Measurements from ENCODE around the gene ZNF438. TPM values are rescaled to one million over a fixed set of nuclear protein-coding genes. Genes with fewer than 3 reads are reported as not detected.
A peak's percentile ranks its signal among the peaks of the same experiment; 100 is the strongest.
"Not testable (repeated sequence)": the region's sequence is repeated elsewhere in the genome, so short reads cannot be mapped to it uniquely, and the experiment has no call there.

Gene ZNF438
- total and polyA plus RNA-seq, 3 experiments from 2014 or later = 2.9 to 4.2 (median 3.9) TPM

GRCh38 chr10:30795024-30795423 lies 236.6 kb downstream of the ZNF438 start:
- DNase-seq; H3K36me3 Mint-ChIP-seq; H3K4me3 Mint-ChIP-seq; H3K27me3 Mint-ChIP-seq; H3K36me3 ChIP-seq (ENCODE audit: insufficient read depth, low read length); H3K27me3 ChIP-seq (ENCODE audit: insufficient read depth, low read length, poor library complexity, severe bottlenecking); H3K9me3 ChIP-seq (ENCODE audit: low read length); POLR2A ChIA-PET; H3K27ac ChIP-seq (ENCODE audit: low read depth, low read length); H3K4me3 ChIP-seq (ENCODE audit: low read length); H3K9me3 Mint-ChIP-seq: not testable (repeated sequence)
- CTCF ChIA-PET = interaction anchor here (2.7 kb wide), 1 partner anchor 11 kb away, joined by 20 read pairs; no protein-coding TSS in a partner anchor
- H3K4me1 ChIP-seq (ENCODE audit: insufficient read depth, low read length) = peaks cover 25% of the 10 kb centered on the region
- peak overlapping the region in 1 of 8 donors; percentile 21 for H3K27ac Mint-ChIP-seq
- peaks cover 23 to 28% (median 25%) of the 10 kb centered on the region in 3 donors for H3K4me1 Mint-ChIP-seq

All from CD8-positive, alpha-beta memory T cell (primary cell).